ENCODE measurements around the gene MOB3A.

Gene MOB3A

DNA sequence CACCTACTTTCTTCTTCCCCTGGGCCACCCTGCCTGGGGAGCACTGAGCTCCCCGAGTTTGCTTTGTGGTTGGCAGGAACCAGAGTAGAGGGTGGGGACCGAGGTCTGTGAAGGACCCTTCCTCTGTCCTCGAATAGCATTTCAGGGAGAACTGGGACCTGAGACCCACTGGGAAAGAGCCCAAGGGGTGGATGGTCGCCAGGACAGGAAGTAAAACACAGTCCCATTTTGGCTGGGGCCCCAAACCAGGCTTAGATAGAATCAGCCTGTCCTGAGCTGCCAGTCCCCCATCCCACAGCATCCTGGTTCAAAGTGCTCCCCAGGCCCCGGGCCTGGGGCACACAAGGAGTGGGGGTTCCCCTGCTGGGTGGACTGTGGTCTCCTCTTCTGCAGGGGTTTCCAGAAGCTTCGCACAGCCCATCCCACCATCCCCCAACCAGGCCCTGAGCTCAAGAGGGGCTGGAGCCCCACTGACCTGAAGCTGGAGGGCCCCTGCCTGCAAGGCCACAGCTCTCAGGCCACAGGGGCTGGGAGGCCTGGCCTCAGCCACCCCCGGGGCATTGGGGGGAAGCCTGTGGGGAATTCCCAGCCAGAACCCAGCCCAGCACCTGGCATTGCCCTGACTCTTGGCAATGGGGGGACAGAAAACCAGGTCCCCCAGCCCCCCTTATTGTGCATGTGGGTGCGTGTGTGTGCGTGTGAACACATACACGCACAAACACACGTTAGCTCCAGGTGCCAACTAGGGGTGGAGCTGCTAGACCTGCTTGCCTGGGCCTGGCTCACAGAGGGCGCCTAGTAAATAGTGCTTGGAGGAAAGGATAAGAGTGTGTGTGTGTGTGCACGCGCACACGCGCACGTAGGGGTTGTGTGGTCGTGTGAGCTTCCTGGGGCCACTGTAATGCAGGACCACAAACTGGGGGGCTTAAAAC is 44.1 kb downstream of the MOB3A start:
- DNase-seq (ENCODE audit: extremely low read depth, low read depth) = no peak
- TF ChIP-seq, protein P1, sequence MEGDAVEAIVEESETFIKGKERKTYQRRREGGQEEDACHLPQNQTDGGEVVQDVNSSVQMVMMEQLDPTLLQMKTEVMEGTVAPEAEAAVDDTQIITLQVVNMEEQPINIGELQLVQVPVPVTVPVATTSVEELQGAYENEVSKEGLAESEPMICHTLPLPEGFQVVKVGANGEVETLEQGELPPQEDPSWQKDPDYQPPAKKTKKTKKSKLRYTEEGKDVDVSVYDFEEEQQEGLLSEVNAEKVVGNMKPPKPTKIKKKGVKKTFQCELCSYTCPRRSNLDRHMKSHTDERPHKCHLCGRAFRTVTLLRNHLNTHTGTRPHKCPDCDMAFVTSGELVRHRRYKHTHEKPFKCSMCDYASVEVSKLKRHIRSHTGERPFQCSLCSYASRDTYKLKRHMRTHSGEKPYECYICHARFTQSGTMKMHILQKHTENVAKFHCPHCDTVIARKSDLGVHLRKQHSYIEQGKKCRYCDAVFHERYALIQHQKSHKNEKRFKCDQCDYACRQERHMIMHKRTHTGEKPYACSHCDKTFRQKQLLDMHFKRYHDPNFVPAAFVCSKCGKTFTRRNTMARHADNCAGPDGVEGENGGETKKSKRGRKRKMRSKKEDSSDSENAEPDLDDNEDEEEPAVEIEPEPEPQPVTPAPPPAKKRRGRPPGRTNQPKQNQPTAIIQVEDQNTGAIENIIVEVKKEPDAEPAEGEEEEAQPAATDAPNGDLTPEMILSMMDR (IDR thresholded peaks at IDR 0.05; ENCODE audit: low read depth, low read length, missing control alignments) = no peak
- peak overlapping the region; percentile 69; the same call in 1 of the 2 replicates for H3K4me3 ChIP-seq (replicated peaks; ENCODE audit: low read depth, low read length)

DNA sequence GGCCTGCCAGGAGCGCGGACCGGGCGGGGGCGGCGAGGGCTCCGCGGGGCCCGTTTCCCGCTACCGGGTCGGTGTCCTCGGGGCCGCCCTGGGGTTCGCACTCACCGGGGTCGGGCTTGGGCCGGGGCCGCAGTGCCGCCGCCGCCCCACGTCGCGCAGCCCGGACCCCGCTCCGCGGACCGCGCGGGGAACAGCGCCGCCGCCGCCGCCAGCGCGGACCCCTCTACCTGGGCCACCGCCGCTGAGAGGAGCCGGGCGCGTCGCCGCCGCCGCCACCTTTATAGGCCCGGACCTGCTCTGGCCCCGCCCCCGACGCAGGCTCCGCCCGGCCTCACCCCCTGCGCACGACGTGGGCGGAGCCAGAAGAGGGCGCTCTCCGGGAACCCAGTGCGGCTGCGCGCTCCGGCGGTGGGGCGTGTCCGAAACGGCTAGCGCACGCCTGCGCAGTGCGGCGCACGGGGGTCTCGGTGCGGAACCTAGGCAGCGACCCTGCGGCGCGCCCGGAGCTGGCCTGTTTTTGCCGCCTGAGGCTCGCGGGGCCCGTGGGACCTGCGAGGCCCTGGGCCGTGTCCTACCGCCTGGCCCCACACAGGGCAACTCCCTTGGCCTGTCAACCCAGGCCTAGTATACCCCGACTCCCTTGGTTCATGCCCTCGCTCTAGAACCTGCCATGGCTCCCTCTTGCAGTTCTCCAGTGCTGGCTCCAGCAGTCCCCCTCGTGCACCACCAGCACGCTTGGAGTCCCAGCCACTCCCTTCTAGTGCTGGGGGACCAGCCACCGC is 44.9 kb downstream of the MOB3A start, which contains the start of gene MKNK2:
Gene MKNK2, minus strand, starts transcription at position 254 of the 782 bp plus-strand sequence. CDS start 393 bp downstream, outside the sequence.
- DNase-seq (ENCODE audit: extremely low read depth, low read depth) = no peak
- TF ChIP-seq, protein P1 (IDR thresholded peaks at IDR 0.05; ENCODE audit: low read depth, low read length, missing control alignments) = peak; percentile 58
- peak within 1 kb of the TSS; percentile 69 for H3K4me3 ChIP-seq (replicated peaks; ENCODE audit: low read depth, low read length)

DNA sequence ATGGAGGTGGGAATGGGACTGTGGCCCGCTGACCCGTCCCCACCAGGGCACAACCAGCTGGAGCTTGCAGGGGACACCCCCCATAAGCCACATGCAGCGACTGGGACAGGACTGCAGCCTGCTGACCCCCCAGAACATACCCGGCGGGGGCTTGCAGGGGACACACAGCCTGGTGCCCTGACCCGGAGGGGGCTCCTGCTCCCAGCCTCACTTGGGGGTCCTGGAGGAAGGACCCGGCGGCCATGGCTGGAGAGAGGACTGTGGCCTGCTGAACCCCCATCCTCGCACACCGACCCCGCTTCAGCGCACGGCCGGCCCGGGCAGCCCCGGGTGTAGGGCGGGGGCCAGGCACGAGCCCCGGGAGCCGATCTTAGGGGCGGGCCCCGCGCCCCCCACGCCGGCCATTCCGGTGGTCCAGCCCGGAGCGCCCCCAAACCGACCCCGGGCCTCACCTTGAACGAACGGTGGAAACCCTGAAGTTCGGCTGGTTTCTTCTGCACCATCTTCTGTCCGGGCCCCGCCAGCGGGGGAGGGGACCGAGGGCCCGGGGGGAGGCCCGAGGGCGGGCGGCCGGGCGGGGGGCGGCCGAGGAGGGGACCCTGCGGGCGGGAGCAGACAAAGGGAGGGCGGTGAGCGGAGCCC is 45.7 kb downstream of the MOB3A start:
- peak overlapping the region; percentile 69 for H3K4me3 ChIP-seq (replicated peaks; ENCODE audit: low read depth, low read length)
- no peak for DNase-seq (ENCODE audit: extremely low read depth, low read depth)
- TF ChIP-seq, protein P1 (IDR thresholded peaks at IDR 0.05; ENCODE audit: low read depth, low read length, missing control alignments) = no peak

DNA sequence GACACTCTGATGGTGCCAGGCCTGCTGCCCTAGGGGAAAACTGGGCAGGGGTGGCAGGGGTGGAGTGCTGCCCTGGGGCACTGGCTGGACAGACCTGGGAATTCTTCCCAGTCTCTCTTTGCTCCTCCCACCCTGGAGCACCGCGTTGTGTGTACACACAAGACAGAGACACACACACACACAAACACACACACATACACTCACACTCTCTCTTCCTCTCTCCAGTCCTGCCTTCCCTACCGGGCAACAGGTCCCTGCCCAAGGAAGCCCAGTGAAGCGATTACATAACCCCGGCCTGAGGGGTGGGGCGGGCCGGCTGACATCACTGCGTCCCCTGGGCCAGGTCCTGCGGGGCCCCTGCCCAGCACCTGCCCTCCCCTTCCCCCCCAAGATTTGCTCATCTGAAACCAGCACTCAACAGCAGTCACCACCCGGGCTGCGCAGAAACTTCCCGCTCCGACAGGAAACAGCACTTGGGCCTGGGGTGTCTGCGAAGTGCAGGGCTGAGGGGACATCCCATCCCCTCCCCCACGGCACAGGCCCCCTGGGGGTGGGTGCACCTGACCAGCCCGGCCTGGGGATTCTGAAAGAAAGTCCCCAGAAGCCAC is 46.3 kb downstream of the MOB3A start:
- peak overlapping the region; percentile 69 for H3K4me3 ChIP-seq (replicated peaks; ENCODE audit: low read depth, low read length)
- no peak for DNase-seq (ENCODE audit: extremely low read depth, low read depth)
- TF ChIP-seq, protein P1 (IDR thresholded peaks at IDR 0.05; ENCODE audit: low read depth, low read length, missing control alignments) = no peak

DNA sequence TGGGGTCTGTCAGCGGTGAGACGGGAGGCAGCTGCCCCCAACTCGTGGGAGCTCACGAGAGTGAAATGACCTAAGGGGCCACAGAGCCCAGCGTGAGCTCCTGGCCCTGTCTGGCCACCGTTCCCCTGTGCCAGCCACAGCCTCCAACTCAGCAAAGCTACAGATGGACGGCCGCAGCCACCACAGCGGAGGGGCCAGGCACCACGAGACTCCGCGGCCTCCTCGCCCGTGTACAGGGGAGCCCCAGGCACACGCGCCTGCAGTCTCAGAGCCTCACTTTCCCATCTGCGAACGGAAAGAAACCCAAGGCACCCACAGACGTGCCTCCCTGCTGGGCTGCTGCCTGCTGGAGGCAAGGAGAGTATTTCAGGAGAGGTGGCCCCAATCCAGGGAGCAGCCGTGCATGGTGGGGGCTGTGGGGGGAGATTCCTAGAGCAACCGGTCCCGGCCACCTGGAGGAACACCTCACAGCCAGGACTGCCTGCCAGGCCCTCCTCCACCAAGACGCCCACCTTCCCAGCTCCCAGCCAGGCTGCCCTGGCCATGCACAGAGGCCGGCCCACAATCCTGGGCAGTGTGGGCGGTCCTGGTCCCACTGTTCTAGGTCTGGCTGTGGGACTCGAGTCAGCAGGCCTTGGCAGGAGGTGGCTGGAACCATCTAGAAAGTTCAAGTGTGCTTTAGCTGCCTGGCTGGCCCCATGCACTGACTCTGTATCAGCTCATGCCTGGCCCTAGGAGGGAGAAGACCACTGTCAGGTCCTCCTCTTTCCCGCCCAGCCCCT is 47.0 kb downstream of the MOB3A start:
- H3K4me3 ChIP-seq (replicated peaks; ENCODE audit: low read depth, low read length) = peak overlapping the region; percentile 69
- no peak for DNase-seq (ENCODE audit: extremely low read depth, low read depth)
- TF ChIP-seq, protein P1 (IDR thresholded peaks at IDR 0.05; ENCODE audit: low read depth, low read length, missing control alignments) = no peak

Measured in HFF-Myc (cell line).